Left ventricle myocardium inferior (tissue), 1 donor: ENCODE data around the gene SLC25A4. TPM values are rescaled to one million over a fixed set of nuclear protein-coding genes. Genes with fewer than 3 reads are reported as not detected.
A peak's percentile ranks its signal among the peaks of the same experiment; 100 is the strongest.
"Not testable (repeated sequence)": the region's sequence is repeated elsewhere in the genome, so short reads cannot be mapped to it uniquely, and the experiment has no call there.

Experiments
- DNase-seq: peaks from one replicate; pipeline ENCODE4 v3.0.0-alpha.2; 2020
- H3K27ac ChIP-seq: fragments of 200-600 bp; replicated peaks from 2 replicates; pipeline ENCODE4 v1.8.0; 2021
- H3K27me3 ChIP-seq: fragments of 200-600 bp; 2 replicates; pipeline ENCODE4 v1.8.0; 2021; ENCODE audit warnings: low read depth
- H3K36me3 ChIP-seq: fragments of 200-600 bp; 2 replicates; pipeline ENCODE4 v1.8.0; 2021
- H3K4me1 ChIP-seq: fragments of 200-600 bp; 2 replicates; pipeline ENCODE4 v1.8.0; 2021
- H3K4me3 ChIP-seq: fragments of 200-600 bp; 2 replicates; pipeline ENCODE4 v1.8.0; 2021; ENCODE audit warnings: mild to moderate bottlenecking, moderate library complexity
- H3K9me3 ChIP-seq: fragments of 200-600 bp; replicated peaks from 2 replicates; pipeline ENCODE4 v1.8.0; 2021
- intact Hi-C: fragments of 100-400 bp; cut with micrococcal nuclease; formaldehyde crosslinking; loops from one replicate; pipeline ENCODE4 v1.11.0; 2022
- total RNA-seq: library from RNA; stranded (reverse); fragmentation: NEBNext Ultra II Directional; extraction: Animal tissue kit (Norgen Biotek cat#: 25700); gene quantifications from one replicate; pipeline ENCODE4 v1.2.1, GENCODE V29; 2021
- TF ChIP-seq, protein P1 (sequence below): fragments of 200-600 bp; IDR thresholded peaks from 2 replicates; pipeline ENCODE4 v1.8.0; 2021; ENCODE audit warnings: antibody characterized with exemption, mild to moderate bottlenecking, borderline replicate concordance
- donor health status: DM: no; HTN: yes; CAD: no; lungs with severe emphysema.

SLC25A4 gene
- total RNA-seq, 1 donor from 2014 or later, result 2,250 TPM

DNA sequence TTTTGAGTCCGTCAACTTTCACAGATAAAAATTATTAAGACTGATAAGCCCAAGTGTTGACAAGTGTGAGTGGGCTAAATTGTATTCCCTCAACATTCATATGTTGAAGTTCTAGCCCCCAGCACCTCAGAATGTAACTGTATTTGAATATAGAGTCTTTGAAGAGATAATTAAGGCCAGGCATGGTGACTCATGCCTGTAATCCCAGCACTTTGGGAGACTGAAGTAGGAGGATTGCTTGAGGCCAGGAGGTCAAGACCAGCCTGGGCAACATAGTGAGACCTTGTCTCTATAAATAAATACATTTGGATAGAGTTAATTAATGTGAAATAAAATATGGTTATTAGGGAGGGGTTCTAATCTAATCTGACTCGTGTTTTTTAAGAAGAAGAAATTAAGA, 29.7 kb upstream of the SLC25A4 start:
- Histone ChIP-seq H3K9me3 (no peaks in the 10 kb centered on the region), H3K36me3 (no peaks in the 10 kb centered on the region), H3K4me1 (peaks cover 78% of the 10 kb centered on the region), H3K27me3 (no peaks in the 10 kb centered on the region), H3K4me3 (no peak overlapping the region), H3K27ac (peak overlapping the region; percentile 90)
- intact Hi-C loops, result no loop called here
- no peak for DNase-seq
- TF ChIP-seq, protein P1, sequence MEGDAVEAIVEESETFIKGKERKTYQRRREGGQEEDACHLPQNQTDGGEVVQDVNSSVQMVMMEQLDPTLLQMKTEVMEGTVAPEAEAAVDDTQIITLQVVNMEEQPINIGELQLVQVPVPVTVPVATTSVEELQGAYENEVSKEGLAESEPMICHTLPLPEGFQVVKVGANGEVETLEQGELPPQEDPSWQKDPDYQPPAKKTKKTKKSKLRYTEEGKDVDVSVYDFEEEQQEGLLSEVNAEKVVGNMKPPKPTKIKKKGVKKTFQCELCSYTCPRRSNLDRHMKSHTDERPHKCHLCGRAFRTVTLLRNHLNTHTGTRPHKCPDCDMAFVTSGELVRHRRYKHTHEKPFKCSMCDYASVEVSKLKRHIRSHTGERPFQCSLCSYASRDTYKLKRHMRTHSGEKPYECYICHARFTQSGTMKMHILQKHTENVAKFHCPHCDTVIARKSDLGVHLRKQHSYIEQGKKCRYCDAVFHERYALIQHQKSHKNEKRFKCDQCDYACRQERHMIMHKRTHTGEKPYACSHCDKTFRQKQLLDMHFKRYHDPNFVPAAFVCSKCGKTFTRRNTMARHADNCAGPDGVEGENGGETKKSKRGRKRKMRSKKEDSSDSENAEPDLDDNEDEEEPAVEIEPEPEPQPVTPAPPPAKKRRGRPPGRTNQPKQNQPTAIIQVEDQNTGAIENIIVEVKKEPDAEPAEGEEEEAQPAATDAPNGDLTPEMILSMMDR, result no peak

DNA sequence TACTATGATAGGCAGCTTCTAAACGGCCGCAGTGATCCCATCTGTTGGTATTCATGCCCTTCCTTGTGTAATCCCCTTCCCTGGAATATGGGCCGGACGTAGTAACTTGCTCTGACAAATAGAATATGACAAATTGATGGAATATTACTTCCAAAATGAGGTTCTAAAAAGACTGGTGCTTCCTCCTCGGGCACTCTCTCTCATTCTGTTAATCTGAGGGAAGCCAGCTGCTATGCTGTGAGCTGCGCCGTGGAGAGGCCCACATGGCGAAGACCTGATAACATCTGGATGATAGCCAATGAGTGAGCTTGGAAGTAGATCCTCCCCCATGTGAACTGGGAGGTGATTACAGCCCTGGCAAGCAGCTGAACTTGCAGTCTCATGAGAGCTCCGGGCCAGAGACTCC, 27.2 kb upstream of the SLC25A4 start:
- peak; percentile 69 for DNase-seq
- intact Hi-C loops, result no loop called here
- peaks cover 78% of the 10 kb centered on the region for H3K4me1 ChIP-seq
- H3K4me3 ChIP-seq, result peak overlapping the region; percentile 12
- peak overlapping the region; percentile 85 for H3K27ac ChIP-seq
- no peaks in the 10 kb centered on the region for H3K27me3 ChIP-seq
- no peaks in the 10 kb centered on the region for H3K9me3 ChIP-seq
- no peaks in the 10 kb centered on the region for H3K36me3 ChIP-seq
- TF ChIP-seq, protein P1, result no peak

DNA sequence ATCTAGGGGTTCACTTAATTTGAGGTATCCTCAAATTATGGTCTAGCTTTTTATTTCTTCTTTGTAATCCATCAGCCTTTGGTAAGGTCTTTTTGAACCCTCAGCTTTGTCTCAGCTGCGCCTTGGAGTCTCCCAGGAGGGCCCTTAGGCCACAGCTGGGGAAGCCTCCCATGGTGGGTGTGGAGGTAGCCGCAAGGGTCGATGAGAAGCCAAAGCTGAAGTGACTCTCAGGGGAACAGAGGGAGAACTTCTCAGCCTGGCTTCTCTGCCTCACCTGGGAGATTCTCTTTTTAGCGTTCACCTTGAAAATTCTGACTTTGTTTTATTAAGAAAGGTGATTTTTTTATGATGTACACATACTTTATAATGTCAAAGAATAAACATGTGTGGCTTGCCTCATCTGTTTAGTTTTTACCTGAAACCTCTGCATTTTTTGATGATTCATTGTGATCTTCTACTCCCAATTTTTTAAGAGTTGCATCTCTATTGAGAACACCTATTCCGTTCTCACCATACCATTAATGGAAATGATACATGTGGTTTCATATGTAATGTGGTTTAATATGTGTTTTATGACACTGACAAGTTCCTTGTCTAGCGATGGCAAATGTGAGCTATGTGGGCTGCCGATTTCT, 25.6 kb upstream of the SLC25A4 start:
- Histone ChIP-seq H3K27me3 (no peaks in the 10 kb centered on the region), H3K36me3 (no peaks in the 10 kb centered on the region), H3K4me3 (no peak overlapping the region), H3K4me1 (peaks cover 62% of the 10 kb centered on the region), H3K27ac (peak overlapping the region; percentile 85), H3K9me3 (no peaks in the 10 kb centered on the region)
- intact Hi-C loops, result no loop called here
- TF ChIP-seq, protein P1, result no peak
- no peak for DNase-seq

DNA sequence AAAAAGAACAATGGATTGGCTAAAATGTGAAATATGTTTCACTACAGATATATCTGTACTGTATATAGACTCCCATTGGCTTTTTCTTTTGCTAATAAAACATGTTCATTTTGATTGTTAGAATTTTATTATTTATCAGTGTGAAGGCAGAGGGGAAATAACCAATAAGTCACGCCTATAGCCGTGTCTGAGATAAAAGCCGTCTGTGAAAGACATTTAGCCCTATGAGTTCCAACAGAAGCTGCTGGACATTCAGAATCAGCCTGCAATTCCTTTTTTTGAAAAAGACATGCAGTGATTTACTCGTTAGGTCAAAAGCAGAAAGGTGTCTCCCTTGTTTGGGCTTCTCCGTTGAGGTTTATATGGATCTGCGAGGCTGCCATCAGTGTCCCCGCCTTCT, 24.2 kb upstream of the SLC25A4 start:
- H3K4me1 ChIP-seq, result peaks cover 47% of the 10 kb centered on the region
- intact Hi-C loops, result no loop called here
- H3K36me3 ChIP-seq, result no peaks in the 10 kb centered on the region
- no peaks in the 10 kb centered on the region for H3K9me3 ChIP-seq
- no peaks in the 10 kb centered on the region for H3K27me3 ChIP-seq
- no peak overlapping the region for H3K4me3 ChIP-seq
- TF ChIP-seq, protein P1, result no peak
- no peak for DNase-seq
- H3K27ac ChIP-seq, result peak overlapping the region; percentile 75

DNA sequence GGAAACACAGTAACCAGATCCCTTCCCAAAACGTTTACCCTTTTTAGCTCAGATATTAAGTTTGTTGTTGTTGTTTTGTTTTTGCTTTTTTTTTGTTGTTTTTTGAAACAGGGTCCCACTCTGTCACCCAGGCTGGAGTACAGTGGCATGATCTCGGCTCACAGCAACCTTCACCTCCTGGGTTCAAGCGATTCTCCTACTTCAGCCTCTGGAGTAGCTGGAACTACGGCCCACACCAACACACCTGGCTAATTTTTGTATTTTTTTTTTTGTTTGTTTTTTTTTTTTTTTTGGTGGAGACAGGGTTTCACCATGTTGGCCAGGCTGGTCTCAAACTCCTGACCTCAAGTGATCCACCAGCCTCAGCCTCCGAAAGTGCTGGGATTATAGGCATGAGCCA, 23.6 kb upstream of the SLC25A4 start:
- H3K4me3 ChIP-seq, H3K36me3 ChIP-seq, intact Hi-C loops, DNase-seq, H3K27me3 ChIP-seq, H3K9me3 ChIP-seq: not testable (repeated sequence)
- Histone ChIP-seq H3K4me1 (peaks cover 41% of the 10 kb centered on the region), H3K27ac (peak overlapping the region; percentile 75)

DNA sequence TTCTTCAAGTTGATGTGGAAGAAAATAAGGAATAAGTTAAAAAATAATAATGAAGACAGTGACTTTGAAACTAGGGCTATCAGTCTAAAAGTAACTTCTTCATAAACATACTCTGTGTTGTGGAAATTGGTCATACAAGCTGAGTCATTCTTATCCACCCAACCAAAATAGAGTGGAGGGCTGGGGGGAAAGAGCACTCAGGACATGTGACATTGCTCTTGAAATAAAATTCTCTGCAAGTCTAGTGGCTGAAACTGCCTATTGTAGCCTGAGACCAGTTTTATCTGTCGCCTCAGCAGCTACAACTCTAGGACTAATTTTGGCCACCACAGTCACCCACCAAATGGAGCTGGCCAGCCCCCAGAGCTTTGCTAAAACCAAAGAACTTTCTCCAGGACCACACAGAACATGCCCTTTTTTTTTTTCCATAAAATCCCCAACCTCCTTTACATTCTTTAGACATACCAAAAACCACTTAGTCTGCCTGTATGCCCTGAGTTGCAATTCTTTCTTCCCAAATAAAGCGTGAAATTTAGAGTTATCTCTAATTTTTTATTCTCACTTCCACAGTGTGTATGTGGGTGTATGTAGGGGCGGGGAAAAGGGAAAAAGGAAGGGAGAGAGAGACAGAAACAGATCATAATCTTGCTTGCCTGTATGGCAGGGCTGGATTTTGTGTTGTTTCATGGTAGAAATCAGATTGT, 23.0 kb upstream of the SLC25A4 start:
- intact Hi-C loops, result no loop called here

More for the DNA sequence above, 23.0 kb upstream of the SLC25A4 start:
- H3K36me3 ChIP-seq, result no peaks in the 10 kb centered on the region
- peak overlapping the region; percentile 75 for H3K27ac ChIP-seq
- no peak overlapping the region for H3K4me3 ChIP-seq
- TF ChIP-seq, protein P1, result no peak
- peaks cover 41% of the 10 kb centered on the region for H3K4me1 ChIP-seq
- H3K9me3 ChIP-seq, result no peaks in the 10 kb centered on the region
- H3K27me3 ChIP-seq, result no peaks in the 10 kb centered on the region
- DNase-seq, result no peak
